Heart left ventricle (tissue), 16 donors: ENCODE measurements around the gene RIMS4. TPM values are rescaled to one million over a fixed set of nuclear protein-coding genes. Genes with fewer than 3 reads are reported as not detected.

ENCODE experiments used
- ATAC-seq, 4 donors: fragments of 200-7000 bp; cut with Tn5 transposase; one replicate each; pipeline ENCODE4 v1.9.1; 2020 to 2022; ENCODE audit warnings: moderate library complexity in 4 of 4, mild to moderate bottlenecking in 3 of 4, moderate number of reproducible peaks in 1 of 4
- DNase-seq, 5 donors: peaks; one replicate each; pipeline ENCODE4 v3.0.0-alpha.2; 2020
- H3K27ac ChIP-seq, 12 donors: fragments of 200-600 bp; sonication (generic) in 4 of 12; one replicate each; pipeline versions ENCODE4 v1.5.0 to v1.8.0; 2016 to 2022; ENCODE audit warnings: mild to moderate bottlenecking in 2 of 12
- H3K27me3 ChIP-seq, 9 donors: fragments of 200-600 bp; sonication (generic) in 2 of 9; one replicate each; pipeline versions ENCODE4 v1.5.1 to v1.8.0; 2016 to 2022; ENCODE audit warnings: mild to moderate bottlenecking in 3 of 9
- H3K36me3 ChIP-seq, 9 donors: fragments of 200-600 bp; sonication (generic) in 2 of 9; one replicate each; pipeline versions ENCODE4 v1.5.0 to v1.8.0; 2018 to 2022; ENCODE audit warnings: mild to moderate bottlenecking in 2 of 9
- H3K4me1 ChIP-seq, 12 donors: fragments of 200-600 bp; sonication (generic) in 4 of 12; one replicate each; pipeline versions ENCODE4 v1.5.0 to v1.8.0; 2016 to 2022; ENCODE audit warnings: mild to moderate bottlenecking in 3 of 12
- H3K4me3 ChIP-seq, 12 donors: fragments of 200-600 bp; sonication (generic) in 4 of 12; one replicate each; pipeline versions ENCODE4 v1.5.0 to v1.8.0; 2017 to 2022; ENCODE audit warnings: mild to moderate bottlenecking in 9 of 12, moderate library complexity in 4 of 12
- H3K9me3 ChIP-seq, 12 donors: fragments of 200-600 bp; sonication (generic) in 4 of 12; one replicate each; pipeline versions ENCODE4 v1.5.0 to v1.8.0; 2016 to 2022; ENCODE audit warnings: mild to moderate bottlenecking in 1 of 12
- CTCF ChIP-seq, 12 donors: fragments of 200-600 bp; sonication (generic) in 4 of 12; IDR thresholded peaks; one replicate each; pipeline versions ENCODE4 v1.5.0 to v1.8.0; 2018 to 2022; ENCODE audit warnings: antibody characterized with exemption in 12 of 12, mild to moderate bottlenecking in 5 of 12
- POLR2A ChIP-seq, 2 donors: fragments of 450-650 bp; IDR thresholded peaks; one replicate each; pipeline ENCODE4 v1.6.1; 2017; ENCODE audit warnings: antibody characterized with exemption in 2 of 2, mild to moderate bottlenecking in 2 of 2, moderate library complexity in 2 of 2
- WGBS, 4 donors: extraction: QIAGEN DNeasy Blood & Tissue Kit in 2 of 4; methylation state at CpG; one replicate each; pipeline versions ENCODE4 v1.1.5 to v1.1.7; 2013 to 2018; 5-methylcytosine and 5-hydroxymethylcytosine counted together
- intact Hi-C, 10 donors: fragments of 100-400 bp; cut with DNase I; formaldehyde crosslinking; loops; one replicate each; pipeline versions ENCODE4 v1.11.1 to v1.14.2; 2022
- polyA plus RNA-seq, 2 donors: library from polyadenylated mRNA; stranded (reverse); fragments of 200-250 nt; gene quantifications; one replicate each; pipeline ENCODE4 v1.2.3, GENCODE V29; 2013
- total RNA-seq, 9 donors: library from RNA; depleted of rRNA in 2 of 9; stranded (reverse); fragments of >200 nt in 2 of 9; fragmentation: NEBNext Ultra II Directional in 3 of 9; extraction: Animal tissue kit (Norgen Biotek cat#: 25700) in 3 of 9; gene quantifications; one replicate each; pipeline versions ENCODE4 v1.1.0 to v1.2.4, GENCODE V29; 2016 to 2023
- donor health status: ischemic (EF 13 %, LVEDD 7.1; RV severe dilation, severe dysfunction).
- donor health status: healthy with polysubstance abuse.
- donor health status: DM: no; HTN: yes; CAD: no.
- donor health status: DM: no; HTN: no; CAD: no.
- donor health status: ischemic (EF 25% LVEDD 6.9; RV normal size, moderate dysfunction).
- donor health status: ischemic (EF 25% LVEDD 5.7; RV mildly dilated, moderate dysfunction).
- donor health status: healthy.
- donor health status: DM: yes; HTN: yes; CAD: no.
- donor health status: ischemic (EF 35%, LVEDD 5.7; RV mildly dilated, moderate dysfunction).
- donor health status: nonischemic (EF 11% LVEDD 7.7; RV severe dilation, severe dysfunction).
- donor health status: DM: yes; HTN: yes; CAD: no.
- donor health status: PGD.
- donor health status: ischemic (EF 29% LVEDD 5.4; RV normal size, mild dysfunction).
- donor health status: nonischemic (EF 23%, LVEDD 6.1; RV moderate dilation, normal function).

RIMS4 gene
- total and polyA plus RNA-seq, 11 donors: 0.04 to 0.59 (median 0.11) TPM; not detected in 5

DNA sequence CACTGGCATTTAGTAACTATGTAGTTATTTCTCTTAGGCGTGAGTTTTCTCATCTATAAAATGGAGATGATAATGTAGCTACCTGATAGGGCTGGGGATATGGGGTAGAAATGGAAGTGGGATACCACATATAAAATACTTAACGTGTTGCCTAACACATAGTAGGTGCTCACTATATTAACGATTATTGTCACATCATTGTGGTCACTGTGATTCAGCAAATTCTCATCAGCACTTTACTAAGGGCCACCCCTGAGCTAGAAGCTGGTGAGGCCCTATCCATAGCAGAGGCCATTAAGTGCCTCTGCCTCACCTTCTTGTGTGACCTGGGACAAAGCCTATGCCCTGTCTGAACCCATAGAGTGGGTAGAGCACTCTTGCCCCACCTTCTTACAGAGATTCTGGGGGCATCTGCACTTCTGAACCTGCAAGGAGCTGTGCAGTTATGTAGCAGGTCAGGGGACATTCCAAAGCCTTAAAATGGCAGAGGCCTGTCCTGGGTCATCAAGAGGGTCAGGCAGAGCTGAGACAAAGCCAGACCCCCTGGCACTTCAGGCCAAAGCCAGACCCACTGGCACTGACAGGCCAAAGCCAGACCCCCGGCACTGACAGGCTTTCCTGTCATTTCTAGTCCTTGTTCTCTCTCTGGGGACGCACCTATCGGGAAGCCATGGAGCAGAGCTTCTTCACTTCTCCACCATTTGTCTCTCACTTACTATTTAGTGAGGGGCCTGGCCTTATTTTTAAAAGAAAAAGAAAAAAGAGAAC, 7.0 kb upstream of the RIMS4 start:
- Histone ChIP-seq H3K4me1 (no peaks in the 10 kb centered on the region), H3K27me3 (peaks cover 0 to 6% (median 0%) of the 10 kb centered on the region in 9 donors), H3K36me3 (no peaks in the 10 kb centered on the region), H3K4me3 (no peak overlapping the region), H3K27ac (no peak overlapping the region), H3K9me3 (peaks cover 0 to 5% (median 1%) of the 10 kb centered on the region in 12 donors)
- ATAC-seq (no peak), DNase-seq (no peak)
- TF ChIP-seq CTCF (IDR thresholded peaks at IDR 0.05): no peak
- TF ChIP-seq POLR2A (IDR thresholded peaks at IDR 0.05): no peak
- 80 to 89% (median 85%) methylated on average over 6 of the region's 6 CpGs for WGBS, 4 donors
- intact Hi-C loops: no loop called here

GRCh38 chr20:44814937-44815336, 4.6 kb upstream of the RIMS4 start:
- Histone ChIP-seq H3K36me3 (no peaks in the 10 kb centered on the region), H3K27ac (no peak overlapping the region), H3K9me3 (peaks cover 0 to 14% (median 10%) of the 10 kb centered on the region in 12 donors), H3K4me1 (peaks cover 0 to 6% (median 0%) of the 10 kb centered on the region in 12 donors), H3K4me3 (no peak overlapping the region), H3K27me3 (peaks cover under 1 to 27% (median 9%) of the 10 kb centered on the region in 9 donors)
- intact Hi-C loops: loop anchor here in 1 of 10 donors (5.0 kb wide), 1 partner anchor 68 kb away; the partner anchor contains the start of gene KCNK15
- WGBS, 4 donors: 82 to 90% (median 88%) methylated on average over 5 of the region's 5 CpGs
- no peak for ATAC-seq
- DNase-seq: no peak
- TF ChIP-seq CTCF (IDR thresholded peaks at IDR 0.05): no peak
- TF ChIP-seq POLR2A (IDR thresholded peaks at IDR 0.05): no peak

- peaks cover 9 to 64% (median 28%) of the 10 kb centered on the region in 9 donors for H3K27me3 ChIP-seq
- ATAC-seq (peak in 1 of 4 donors; percentile 36), DNase-seq (no peak)
- H3K4me3 ChIP-seq: no peak overlapping the region
- H3K9me3 ChIP-seq: peaks cover 0 to 14% (median 10%) of the 10 kb centered on the region in 12 donors
- intact Hi-C loops: loop anchor here in 1 of 10 donors (5.0 kb wide), 1 partner anchor 64 kb away; the partner anchor contains the start of gene KCNK15
- WGBS, 4 donors: 80 to 87% (median 84%) methylated on average over 15 of the region's 15 CpGs
- H3K27ac ChIP-seq: no peak overlapping the region
- H3K36me3 ChIP-seq: no peaks in the 10 kb centered on the region
- H3K4me1 ChIP-seq: peaks cover 0 to 11% (median 0%) of the 10 kb centered on the region in 12 donors
- TF ChIP-seq CTCF (IDR thresholded peaks at IDR 0.05): no peak
- TF ChIP-seq POLR2A (IDR thresholded peaks at IDR 0.05): no peak
These were observed 872 bp upstream of the RIMS4 start for GRCh38 chr20:44811150-44811685.

DNA sequence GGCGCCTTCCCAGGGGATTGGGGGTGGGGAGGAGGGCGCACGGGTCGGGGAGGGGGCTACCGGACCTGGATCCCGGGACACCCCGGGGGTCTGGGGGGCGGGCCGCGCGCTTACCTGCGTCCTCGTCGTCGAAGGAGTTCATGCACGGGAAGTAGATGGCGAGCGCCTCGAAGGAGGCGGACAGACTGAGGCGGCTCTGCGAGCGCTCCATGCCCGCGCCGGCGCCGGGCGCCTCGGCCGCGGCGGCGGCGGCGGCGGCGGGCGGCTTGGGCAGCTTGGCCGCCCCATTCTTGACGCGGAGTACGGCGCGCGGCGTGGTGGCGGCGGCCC, 320 bp downstream of the RIMS4 start:
- TF ChIP-seq POLR2A (IDR thresholded peaks at IDR 0.05) (no peak), CTCF (IDR thresholded peaks at IDR 0.05) (no peak)
- 0 to 1% (median 1%) methylated on average over 7 to 49 of the region's 49 CpGs for WGBS, 4 donors
- H3K36me3 ChIP-seq: no peaks in the 10 kb centered on the region
- no peak for DNase-seq
- intact Hi-C loops: loop anchor here in 1 of 10 donors (5.0 kb wide), 1 partner anchor 63 kb away; the partner anchor contains the start of gene KCNK15
- peak overlapping the region in 5 of 12 donors; percentile 5 to 31 (median 21) for H3K4me3 ChIP-seq
- H3K27ac ChIP-seq: no peak overlapping the region
- ATAC-seq: no peak
- peaks cover 0 to 11% (median 0%) of the 10 kb centered on the region in 12 donors for H3K4me1 ChIP-seq
- H3K27me3 ChIP-seq: peaks cover 9 to 72% (median 35%) of the 10 kb centered on the region in 9 donors
- H3K9me3 ChIP-seq: peaks cover 0 to 14% (median 10%) of the 10 kb centered on the region in 12 donors
